Pancreas (tissue), 10 donors: ENCODE measurements around the gene ATG5. TPM values are rescaled to one million over a fixed set of nuclear protein-coding genes. Genes with fewer than 3 reads are reported as not detected.
"Not testable (repeated sequence)": the region's sequence is repeated elsewhere in the genome, so short reads cannot be mapped to it uniquely, and the experiment has no call there.

Experiments
- ATAC-seq, 4 donors: fragments of 200-7000 bp; cut with Tn5 transposase; one replicate each; pipeline versions ENCODE4 v1.8.0 to v1.9.1; 2020; ENCODE audit warnings: mild to moderate bottlenecking in 4 of 4, moderate library complexity in 4 of 4
- DNase-seq, 6 donors: peaks; one replicate each; pipeline ENCODE4 v3.0.0-alpha.2; 2020
- FAIRE-seq: peaks from 2 replicates; lab custom pipeline; 2012; peaks lifted over from hg19 to GRCh38; lab: Jason Lieb, UNC
- H3K27ac ChIP-seq, 4 donors: fragments of 200-600 bp; sonication (generic); 1 replicate in 3 of 4; 2 replicates in 1 of 4; pipeline versions ENCODE4 v1.5.0 to v1.8.0; 2020
- H3K27me3 ChIP-seq, 4 donors: fragments of 200-600 bp; one replicate each; pipeline ENCODE4 v1.8.0; 2021
- H3K36me3 ChIP-seq, 3 donors: fragments of 200-600 bp; sonication (generic) in 1 of 3; one replicate each; pipeline versions ENCODE4 v1.5.0 to v1.8.0; 2020 to 2021
- H3K4me1 ChIP-seq, 3 donors: fragments of 200-600 bp; one replicate each; pipeline ENCODE4 v1.8.0; 2021
- H3K4me3 ChIP-seq, 4 donors: fragments of 200-600 bp; sonication (generic) in 2 of 4; one replicate each; pipeline versions ENCODE4 v1.5.0 to v1.8.0; 2020 to 2021
- H3K9me3 ChIP-seq, 4 donors: fragments of 200-600 bp; one replicate each; pipeline ENCODE4 v1.8.0; 2021
- CTCF ChIP-seq, 4 donors: fragments of 200-600 bp; sonication (generic) in 3 of 4; IDR thresholded peaks; one replicate each; pipeline versions ENCODE4 v1.5.0 to v1.8.0; 2021; ENCODE audit warnings: antibody characterized with exemption in 4 of 4
- WGBS, 2 donors: extraction: QIAGEN DNeasy Blood & Tissue Kit; methylation state at CpG; one replicate each; pipeline ENCODE4 v1.1.7; 2013; 5-methylcytosine and 5-hydroxymethylcytosine counted together
- intact Hi-C, 3 donors: fragments of 100-400 bp; cut with DNase I; formaldehyde crosslinking; loops; one replicate each; pipeline versions ENCODE4 v1.11.1 to v1.14.2; 2022
- polyA plus RNA-seq, 2 donors: library from polyadenylated mRNA; stranded (reverse); fragments of 200-250 nt; gene quantifications; one replicate each; pipeline ENCODE4 v1.2.3, GENCODE V29; 2013
- total RNA-seq, 6 donors: library from RNA; stranded (reverse); fragmentation: NEBNext Ultra II Directional in 4 of 6; extraction: Animal tissue kit (Norgen Biotek cat#: 25700) in 4 of 6; gene quantifications; one replicate each; pipeline versions ENCODE4 v1.2.1 to v1.2.4, GENCODE V29; 2021 to 2023
- donor health status: healthy with polysubstance abuse.
- donor health status: DM: no; HTN: no; CAD: no; lungs with moderate emphysema.
- donor health status: DM: no; HTN: no; CAD: no.
- donor health status: control.
- donor health status: control.
- donor health status: Bipolar disorder and iron deficiency.
- donor health status: DM: yes; HTN: yes; CAD: no.
- donor health status: DM: no; HTN: no; CAD: no.
- donor health status: DM: no; HTN: no; CAD: no.
- donor health status: DM: yes; HTN: yes; CAD: no.

ATG5 gene
- total and polyA plus RNA-seq, 8 donors = 8.2 to 15.7 (median 10.8) TPM

DNA sequence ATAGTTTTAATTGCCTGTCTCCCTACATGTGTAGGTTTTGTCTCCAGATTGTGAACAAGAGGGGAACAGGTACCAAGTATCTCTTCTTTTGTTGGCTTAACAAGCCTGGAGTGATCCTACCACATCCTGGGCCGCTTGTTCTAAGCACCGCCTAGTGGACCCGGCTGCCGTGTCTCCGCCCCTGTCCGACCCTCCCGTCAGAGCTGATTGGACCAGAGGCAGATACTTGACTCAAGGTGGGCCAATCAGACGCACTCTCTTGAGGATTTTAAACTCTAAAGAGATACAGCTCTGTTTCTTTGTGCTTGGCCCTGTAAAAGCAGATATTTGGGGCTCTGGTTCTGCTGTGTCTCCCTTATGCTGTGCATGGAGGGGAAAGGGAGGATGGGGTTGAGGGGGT, 171.2 kb downstream of the ATG5 start:
- no peak for DNase-seq
- WGBS, 2 donors = 91% methylated on average over 8 of the region's 8 CpGs
- Histone ChIP-seq H3K4me1 (no peaks in the 10 kb centered on the region), H3K27me3 (no peaks in the 10 kb centered on the region), H3K4me3 (no peak overlapping the region), H3K36me3 (no peaks in the 10 kb centered on the region), H3K9me3 (no peaks in the 10 kb centered on the region), H3K27ac (no peak overlapping the region)
- ATAC-seq = no peak
- FAIRE-seq = no peak
- TF ChIP-seq CTCF (IDR thresholded peaks at IDR 0.05) = no peak
- intact Hi-C loops = no loop called here

DNA sequence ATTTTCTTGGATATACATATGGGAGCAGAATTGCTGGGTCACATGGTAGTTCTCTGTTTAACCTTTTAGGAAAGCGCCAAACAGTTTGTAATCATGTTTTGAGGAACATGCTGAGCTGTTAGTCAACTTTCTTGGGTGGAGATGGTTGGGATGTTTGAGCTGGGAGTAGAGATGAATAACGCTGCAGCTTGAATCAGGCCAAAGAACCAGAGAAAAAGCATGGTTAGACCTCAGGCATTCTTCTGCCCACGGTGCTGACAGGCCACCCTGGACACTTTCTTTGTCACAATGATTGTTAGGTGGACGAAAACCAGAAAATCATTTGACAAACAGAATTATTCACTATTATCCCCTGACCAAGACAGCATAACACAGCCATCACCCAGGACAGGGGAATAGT, 172.6 kb downstream of the ATG5 start:
- no peaks in the 10 kb centered on the region for H3K36me3 ChIP-seq
- WGBS, 2 donors = 80 to 82% methylated on average over 4 of the region's 4 CpGs
- no peak for TF ChIP-seq CTCF (IDR thresholded peaks at IDR 0.05)
- H3K4me1 ChIP-seq = no peaks in the 10 kb centered on the region
- no peaks in the 10 kb centered on the region for H3K27me3 ChIP-seq
- H3K9me3 ChIP-seq = no peaks in the 10 kb centered on the region
- intact Hi-C loops = no loop called here
- no peak overlapping the region for H3K4me3 ChIP-seq
- FAIRE-seq = no peak
- no peak overlapping the region for H3K27ac ChIP-seq
- ATAC-seq = no peak
- DNase-seq = no peak

GRCh38 chr6:106152476-106152875, 173.1 kb downstream of the ATG5 start:
- H3K9me3 ChIP-seq, H3K27ac ChIP-seq, FAIRE-seq, H3K4me3 ChIP-seq, H3K27me3 ChIP-seq, DNase-seq, H3K36me3 ChIP-seq, intact Hi-C loops, ATAC-seq, H3K4me1 ChIP-seq: not testable (repeated sequence)
- WGBS, 2 donors = 73 to 75% methylated on average over 3 of the region's 3 CpGs

- intact Hi-C loops = no loop called here
- no peak for FAIRE-seq
Observed at GRCh38 chr6:106149472-106150069, 176.0 kb downstream of the ATG5 start.

DNA sequence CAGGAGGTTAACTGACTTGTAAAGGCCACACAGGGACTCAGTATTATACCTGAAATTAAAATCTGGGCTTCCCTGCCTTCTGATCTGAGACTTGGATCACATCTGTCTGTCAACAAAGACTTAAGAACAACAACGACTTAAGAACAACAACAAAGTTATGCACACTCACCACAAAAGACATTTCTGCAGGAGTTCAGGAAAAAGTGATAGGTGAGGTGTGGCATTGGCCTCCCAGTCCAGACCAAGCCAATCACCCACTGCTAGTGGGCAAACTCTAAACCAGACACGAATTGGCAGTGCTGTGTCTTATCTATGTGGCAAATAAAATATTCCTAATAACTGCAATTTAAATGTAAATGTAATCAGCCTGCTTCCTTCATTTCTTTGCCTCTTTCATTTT, 178.1 kb downstream of the ATG5 start:
- no peak for FAIRE-seq
- no peak for ATAC-seq
- 38 to 52% methylated on average over 2 of the region's 2 CpGs for WGBS, 2 donors

More at GRCh38 chr6:106149472-106150069, 176.0 kb downstream of the ATG5 start:
- no peaks in the 10 kb centered on the region for H3K4me1 ChIP-seq
- no peak overlapping the region for H3K27ac ChIP-seq
- ATAC-seq (no peak), DNase-seq (no peak)
- no peaks in the 10 kb centered on the region for H3K27me3 ChIP-seq
- 68 to 77% methylated on average over 1 of the region's 1 CpG for WGBS, 2 donors
- H3K9me3 ChIP-seq = no peaks in the 10 kb centered on the region
- H3K36me3 ChIP-seq = no peaks in the 10 kb centered on the region
- TF ChIP-seq CTCF (IDR thresholded peaks at IDR 0.05) = no peak
- no peak overlapping the region for H3K4me3 ChIP-seq

More for the DNA sequence above, 178.1 kb downstream of the ATG5 start:
- no peaks in the 10 kb centered on the region for H3K4me1 ChIP-seq
- H3K9me3 ChIP-seq = no peaks in the 10 kb centered on the region
- no peak for TF ChIP-seq CTCF (IDR thresholded peaks at IDR 0.05)
- no peak for DNase-seq
- no peaks in the 10 kb centered on the region for H3K36me3 ChIP-seq
- H3K27me3 ChIP-seq = no peaks in the 10 kb centered on the region
- H3K27ac ChIP-seq = no peak overlapping the region
- intact Hi-C loops = no loop called here
- no peak overlapping the region for H3K4me3 ChIP-seq
